GM12874 (cell line): ENCODE results near the gene AFAP1L1.

ENCODE experiments used
- TF ChIP-seq, protein P1 (sequence below): IDR thresholded peaks from 2 replicates; pipeline ENCODE4 v1.5.1; 2011; ENCODE audit warnings: low read depth, mild to moderate bottlenecking, control low read depth, low read length, moderate library complexity; ENCODE audit not compliant: insufficient read depth

The AFAP1L1 gene

DNA sequence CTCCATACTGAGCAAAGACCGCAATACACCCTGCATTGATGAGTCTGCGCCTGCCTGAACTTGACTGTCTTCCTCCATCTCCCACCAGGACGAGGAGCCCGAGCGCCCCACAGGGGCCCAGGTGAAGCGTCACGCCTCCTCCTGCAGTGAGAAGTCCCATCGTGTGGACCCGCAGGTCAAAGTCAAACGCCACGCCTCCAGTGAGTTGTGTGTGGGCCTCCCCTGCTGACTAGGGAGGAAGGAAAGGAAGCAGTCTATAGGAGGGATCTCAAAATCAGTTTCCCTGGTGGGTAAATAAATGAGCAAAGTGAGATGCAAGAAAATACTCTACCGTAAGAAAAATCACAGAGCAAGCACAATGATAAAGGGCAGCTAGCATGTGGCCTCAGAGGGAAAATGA, 50.9 kb downstream of the AFAP1L1 start:
- TF ChIP-seq, protein P1, sequence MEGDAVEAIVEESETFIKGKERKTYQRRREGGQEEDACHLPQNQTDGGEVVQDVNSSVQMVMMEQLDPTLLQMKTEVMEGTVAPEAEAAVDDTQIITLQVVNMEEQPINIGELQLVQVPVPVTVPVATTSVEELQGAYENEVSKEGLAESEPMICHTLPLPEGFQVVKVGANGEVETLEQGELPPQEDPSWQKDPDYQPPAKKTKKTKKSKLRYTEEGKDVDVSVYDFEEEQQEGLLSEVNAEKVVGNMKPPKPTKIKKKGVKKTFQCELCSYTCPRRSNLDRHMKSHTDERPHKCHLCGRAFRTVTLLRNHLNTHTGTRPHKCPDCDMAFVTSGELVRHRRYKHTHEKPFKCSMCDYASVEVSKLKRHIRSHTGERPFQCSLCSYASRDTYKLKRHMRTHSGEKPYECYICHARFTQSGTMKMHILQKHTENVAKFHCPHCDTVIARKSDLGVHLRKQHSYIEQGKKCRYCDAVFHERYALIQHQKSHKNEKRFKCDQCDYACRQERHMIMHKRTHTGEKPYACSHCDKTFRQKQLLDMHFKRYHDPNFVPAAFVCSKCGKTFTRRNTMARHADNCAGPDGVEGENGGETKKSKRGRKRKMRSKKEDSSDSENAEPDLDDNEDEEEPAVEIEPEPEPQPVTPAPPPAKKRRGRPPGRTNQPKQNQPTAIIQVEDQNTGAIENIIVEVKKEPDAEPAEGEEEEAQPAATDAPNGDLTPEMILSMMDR: no peak

- TF ChIP-seq, protein P1: no peak
Observed at GRCh38 chr5:149323210-149323609, 51.6 kb downstream of the AFAP1L1 start.

DNA sequence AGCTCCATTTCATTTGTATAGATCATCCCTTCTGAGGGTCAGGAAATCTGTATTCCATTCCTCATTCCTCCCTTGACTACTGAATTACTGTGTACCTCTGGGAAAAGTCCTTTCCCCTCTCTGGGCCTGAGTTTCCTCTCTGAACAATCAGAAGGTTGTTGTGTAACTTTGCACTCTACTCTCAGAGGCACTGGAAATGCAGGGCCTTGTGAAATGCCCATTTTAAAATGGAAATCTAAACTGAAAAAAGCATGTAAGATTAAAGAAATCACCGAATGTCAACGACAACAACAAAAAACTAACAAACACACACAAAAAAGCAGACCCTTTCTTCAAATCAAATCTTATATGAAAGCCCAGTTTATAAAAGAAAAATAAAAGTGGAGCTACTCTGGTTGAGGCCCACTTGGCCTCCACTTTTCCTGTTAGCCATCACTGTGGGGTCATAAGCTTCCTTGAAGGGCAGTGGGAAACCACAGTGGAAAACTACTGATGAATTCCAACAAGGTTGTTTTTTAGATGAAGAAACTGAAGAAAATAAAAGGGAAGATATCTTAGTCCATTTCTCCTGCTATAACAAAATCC, 52.1 kb downstream of the AFAP1L1 start:
- TF ChIP-seq, protein P1: no peak

- TF ChIP-seq, protein P1: no peak
Observed at GRCh38 chr5:149324641-149325040, 53.0 kb downstream of the AFAP1L1 start.

DNA sequence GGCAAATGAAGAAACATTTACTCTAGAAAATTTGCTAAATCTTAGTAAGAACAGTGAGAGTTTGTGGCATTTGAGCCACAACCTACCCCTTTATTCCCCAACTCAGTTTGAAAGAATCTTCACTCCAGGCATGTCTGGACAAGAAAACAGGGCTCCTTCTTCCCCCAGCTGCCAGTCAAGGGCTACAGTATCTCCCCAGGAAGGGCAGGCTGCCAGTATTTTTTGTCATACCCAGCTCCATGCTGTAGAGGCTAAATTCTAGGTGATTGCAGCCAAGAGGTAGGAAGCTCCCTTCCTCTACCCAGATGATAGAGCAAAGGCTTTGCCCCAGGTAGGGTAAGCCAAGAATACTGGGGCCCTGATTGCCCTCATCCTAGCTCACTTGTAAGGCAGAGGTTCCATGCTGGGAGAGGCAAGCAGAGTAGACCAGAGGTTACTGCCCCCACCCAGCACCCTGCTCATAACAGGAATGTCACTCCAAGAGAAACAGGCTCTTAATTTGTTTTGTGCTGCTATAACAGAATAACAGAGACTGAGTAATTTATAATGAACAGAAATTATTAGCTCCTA, 53.6 kb downstream of the AFAP1L1 start:
- TF ChIP-seq, protein P1: no peak

DNA sequence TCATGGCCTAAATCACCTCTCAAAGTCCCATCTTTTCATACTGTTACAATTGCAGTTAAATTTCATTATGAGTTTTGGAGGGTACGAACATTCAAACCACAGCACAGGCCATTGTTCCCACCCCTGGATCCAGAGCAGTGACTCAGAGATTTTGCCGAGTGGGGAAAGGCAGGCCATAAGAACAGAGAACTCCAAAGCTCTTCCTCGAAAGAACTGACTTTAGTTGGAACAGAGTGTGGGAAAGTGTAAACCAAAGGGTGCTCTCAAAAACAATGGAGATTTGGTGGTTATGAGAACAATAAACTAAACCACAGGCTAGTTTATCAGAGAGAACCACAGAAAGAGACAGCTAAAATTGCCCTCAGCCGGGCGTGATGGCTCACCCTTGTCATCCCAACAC, 54.2 kb downstream of the AFAP1L1 start:
- TF ChIP-seq, protein P1: no peak

- TF ChIP-seq, protein P1: no peak
Observed at GRCh38 chr5:149326611-149327010, 55.0 kb downstream of the AFAP1L1 start.
